GM12878 (cell line): ENCODE measurements around the gene ACTR1A.

Experiments used
- RELA ChIP-seq: fragments of 450-650 bp; IDR thresholded peaks from 2 replicates; pipeline ENCODE4 v1.8.0; 2014; ENCODE audit warnings: borderline replicate concordance; ENCODE audit not compliant: partially characterized antibody
- SP1 ChIP-seq: IDR thresholded peaks from one replicate; pipeline ENCODE4 v1.6.1; 2011; ENCODE audit warnings: low read depth, low read length

DNA sequence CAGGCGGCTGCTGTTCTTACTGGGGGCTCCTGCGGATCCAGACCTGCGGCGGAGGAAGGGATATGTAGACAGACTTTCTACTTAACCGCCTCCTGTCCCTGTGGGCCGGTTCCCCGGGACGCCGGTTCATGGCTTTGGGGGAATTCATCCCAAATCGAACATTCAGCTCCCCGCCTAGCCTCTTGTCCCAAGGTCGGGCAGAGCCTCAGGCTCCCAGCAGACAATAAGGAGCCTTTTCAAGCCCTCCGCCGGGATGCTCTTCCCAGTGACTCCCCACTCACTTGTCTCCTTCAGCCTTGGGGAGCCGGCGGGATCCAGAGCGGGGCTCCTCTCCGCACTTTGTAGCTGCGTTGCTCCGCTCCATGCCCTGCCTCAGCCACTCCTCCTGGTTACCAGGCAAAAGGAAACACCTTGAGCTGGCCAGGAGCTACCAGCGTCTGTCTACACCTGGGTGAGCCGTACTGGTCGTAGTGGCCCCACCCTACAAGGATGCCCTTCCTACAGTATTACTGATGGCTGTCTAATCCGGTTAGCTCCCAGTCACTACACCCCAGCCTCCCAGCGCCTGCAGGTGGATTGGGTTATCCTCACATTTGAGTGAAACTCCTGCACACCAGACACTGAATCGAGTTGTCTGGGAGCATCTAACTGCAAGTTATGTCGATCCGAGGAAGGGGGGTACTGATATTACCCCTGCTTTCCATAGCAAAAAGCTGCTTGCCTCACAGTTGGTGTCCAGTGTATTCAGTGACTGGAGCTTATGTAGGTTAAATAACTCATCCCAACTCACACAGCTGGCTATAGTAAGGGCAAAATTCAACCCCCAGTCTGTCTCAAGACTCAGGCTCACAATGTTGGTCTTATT lies 51.2 kb downstream of the ACTR1A start, which contains the start of gene C10orf95:
- no peak for TF ChIP-seq SP1
- TF ChIP-seq RELA, result no peak
